GM21529 (cell line): ENCODE data around the gene RIOX2.

Source experiments
- ATAC-seq: cut with Tn5 transposase; IDR thresholded peaks from one replicate; pipeline ENCODE4 v1.9.1; 2021; ENCODE audit not compliant: unreplicated experiment

RIOX2 gene

GRCh38 chr3:97990624-97991292 is 18.5 kb upstream of the RIOX2 start:
- no peak for ATAC-seq

DNA sequence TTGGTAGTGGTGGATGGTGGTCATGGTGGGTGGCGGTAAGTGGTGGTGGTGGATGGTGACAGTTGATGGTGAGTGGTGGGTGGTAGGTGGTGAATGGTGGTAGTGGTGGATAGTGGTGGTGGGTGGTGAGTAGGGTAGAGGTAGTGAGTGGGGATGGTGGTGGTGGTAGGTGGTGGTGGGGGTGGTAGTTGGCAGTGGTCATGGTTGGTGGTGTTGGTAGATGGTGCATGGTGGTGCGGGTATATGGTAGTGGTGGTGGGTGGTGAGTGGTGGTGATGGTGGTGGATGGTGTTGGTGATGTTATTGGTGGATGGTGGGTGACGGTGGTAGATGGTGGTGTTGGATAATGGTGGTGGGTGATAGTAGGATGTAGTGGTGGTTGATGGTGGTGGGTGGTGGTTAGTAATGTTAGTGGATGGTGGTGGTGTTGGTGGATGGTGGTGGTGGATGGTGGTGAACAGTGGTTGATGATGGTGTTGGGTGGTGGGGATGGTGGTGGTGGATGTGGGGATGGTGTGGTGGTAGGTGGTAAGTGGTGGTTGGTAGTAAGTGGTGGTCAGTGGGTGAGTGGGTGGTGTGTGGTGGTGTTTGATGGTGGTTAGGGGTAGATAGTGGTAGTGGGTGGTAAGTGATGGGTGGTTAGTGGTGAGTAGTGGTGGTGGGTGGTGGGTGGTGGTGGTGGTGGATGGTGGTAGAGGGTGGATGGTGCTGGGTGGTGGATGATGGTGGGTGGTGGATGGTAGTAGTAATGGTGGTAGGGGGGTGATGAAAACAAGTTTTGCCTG is 16.7 kb upstream of the RIOX2 start:
- no peak for ATAC-seq

DNA sequence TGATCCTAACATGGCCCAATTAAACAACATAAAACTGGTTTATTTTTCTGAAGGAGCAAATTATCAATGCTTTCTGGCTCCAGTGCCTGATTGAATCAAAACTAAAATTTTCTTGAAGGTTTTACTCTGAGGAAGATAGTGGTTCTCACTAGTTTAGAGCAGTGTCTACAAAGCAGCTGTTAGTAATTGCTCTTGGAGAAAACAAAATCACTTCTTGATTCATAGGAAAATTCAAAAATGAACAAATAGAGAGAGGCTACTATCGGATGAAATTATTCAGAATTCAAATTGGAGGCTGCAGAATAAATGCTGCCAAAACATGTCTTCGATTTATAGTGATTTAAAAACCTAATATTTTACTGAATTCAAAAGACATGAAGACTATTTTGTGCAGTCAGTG is 15.1 kb upstream of the RIOX2 start:
- ATAC-seq, result no peak

DNA sequence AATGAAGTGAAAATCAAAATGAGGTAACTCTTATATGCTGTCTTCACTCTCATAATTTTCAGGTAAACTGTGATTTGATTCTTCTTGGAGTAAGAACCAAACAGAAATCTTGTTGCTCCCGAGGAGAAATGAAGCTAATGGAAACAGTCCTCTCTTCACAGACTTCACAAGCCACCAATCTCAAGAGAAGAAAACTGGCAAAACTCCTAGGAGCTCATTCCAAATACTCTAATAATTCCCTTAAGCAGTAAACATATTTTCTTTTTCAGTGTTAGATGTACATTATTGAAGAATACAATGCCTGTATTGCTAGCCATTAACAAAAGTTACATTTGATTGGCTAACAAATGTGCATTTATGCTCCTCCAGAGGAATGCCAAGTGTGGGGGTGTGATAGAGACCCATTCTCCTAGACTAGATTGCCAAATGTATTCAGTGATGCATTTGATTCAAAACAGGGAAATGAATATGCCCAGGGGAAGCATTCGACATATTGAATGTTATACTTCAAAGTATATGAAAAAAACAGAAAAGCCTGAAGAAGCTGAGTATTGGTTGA is 11.8 kb upstream of the RIOX2 start:
- ATAC-seq, result no peak

DNA sequence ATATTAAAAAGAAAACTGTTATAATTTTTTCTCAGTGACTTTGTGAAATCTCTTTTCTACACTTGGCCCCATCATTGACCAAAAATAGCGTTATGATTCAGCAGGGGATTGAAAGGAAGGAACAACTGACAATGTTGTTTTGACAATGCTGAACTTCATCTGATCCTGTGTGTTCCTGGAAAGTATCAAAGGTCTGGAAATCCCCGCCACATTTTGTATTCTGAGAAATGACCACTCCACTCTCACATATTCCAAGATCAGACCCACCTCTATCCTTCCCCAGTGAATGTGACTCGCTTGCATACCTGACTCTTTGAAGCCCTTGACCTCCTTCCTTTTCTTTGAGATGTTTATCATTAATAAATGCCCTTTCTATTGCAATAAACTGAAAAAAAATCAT is 9.7 kb upstream of the RIOX2 start:
- no peak for ATAC-seq

DNA sequence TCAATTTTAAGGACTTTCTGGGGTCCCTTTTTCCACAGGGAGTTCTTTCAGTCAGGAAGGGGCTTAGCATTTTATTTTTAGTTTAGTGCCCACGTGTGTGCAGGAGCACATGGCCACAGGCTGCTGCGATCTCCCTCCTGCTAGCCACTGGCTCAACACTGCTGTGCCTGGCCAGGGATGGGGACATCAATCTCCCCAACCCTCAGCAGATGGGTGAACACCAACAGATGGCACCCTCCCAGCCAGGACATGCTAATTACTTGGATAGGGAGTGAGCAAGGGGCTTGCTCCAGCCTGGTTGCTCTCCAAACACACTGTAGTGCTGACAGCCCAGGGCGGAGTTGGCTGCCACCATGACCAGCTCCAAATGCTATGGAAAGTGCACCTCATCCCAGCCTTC is 7.4 kb upstream of the RIOX2 start:
- no peak for ATAC-seq

- no peak for ATAC-seq
Observed at GRCh38 chr3:97975466-97975865, 3.2 kb upstream of the RIOX2 start.

GRCh38 chr3:97974996-97975395 is 2.8 kb upstream of the RIOX2 start:
- ATAC-seq, result no peak

DNA sequence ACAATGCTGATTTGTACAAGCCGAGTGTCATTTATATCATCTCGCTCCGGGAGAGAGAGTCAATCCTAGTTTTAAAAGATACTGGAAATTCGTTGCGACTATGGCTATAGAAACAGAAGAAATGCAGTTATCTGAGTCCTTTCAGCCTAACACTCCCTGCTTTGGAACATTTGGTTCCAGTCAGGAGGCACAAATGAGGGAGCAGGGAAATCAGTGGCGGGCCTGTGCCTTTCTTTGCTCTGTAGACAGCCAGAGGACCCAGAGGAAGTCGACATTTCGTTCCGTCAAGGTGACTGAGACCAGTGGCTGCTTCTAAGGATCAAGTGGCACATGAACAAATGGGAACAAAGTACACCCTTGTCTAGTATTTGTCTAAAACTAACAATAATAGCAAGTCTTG is 745 bp upstream of the RIOX2 start:
- no peak for ATAC-seq

GRCh38 chr3:97970956-97971620 is 1.1 kb downstream of the RIOX2 start:
- no peak for ATAC-seq

GRCh38 chr3:97970156-97970555 is 2.1 kb downstream of the RIOX2 start:
- ATAC-seq, result no peak

GRCh38 chr3:97969541-97969940 is 2.7 kb downstream of the RIOX2 start:
- no peak for ATAC-seq

GRCh38 chr3:97968376-97968775 is 3.9 kb downstream of the RIOX2 start:
- ATAC-seq, result no peak

DNA sequence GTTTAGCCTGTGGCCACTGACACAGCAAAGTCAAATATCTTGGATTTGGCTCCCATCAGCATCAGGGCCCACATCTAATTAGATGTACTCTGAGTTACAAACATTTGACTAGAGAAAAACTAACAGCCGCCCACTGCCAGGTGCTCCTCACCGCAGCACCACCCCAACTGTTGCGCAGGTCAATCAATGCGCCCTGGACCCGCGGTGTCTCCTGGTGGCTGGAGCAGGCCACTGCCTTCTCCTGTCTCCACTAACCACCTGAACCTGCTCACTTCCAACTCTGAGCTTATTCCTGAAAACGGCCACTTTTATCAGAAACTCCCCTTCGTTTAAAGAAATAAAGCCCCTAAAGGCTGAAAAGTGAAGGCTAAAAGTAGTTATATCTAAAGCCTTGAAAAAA is 4.3 kb downstream of the RIOX2 start:
- ATAC-seq, result no peak

GRCh38 chr3:97960993-97961766 is 11.1 kb downstream of the RIOX2 start:
- no peak for ATAC-seq

GRCh38 chr3:97960551-97960950 is 11.7 kb downstream of the RIOX2 start:
- ATAC-seq, result no peak

DNA sequence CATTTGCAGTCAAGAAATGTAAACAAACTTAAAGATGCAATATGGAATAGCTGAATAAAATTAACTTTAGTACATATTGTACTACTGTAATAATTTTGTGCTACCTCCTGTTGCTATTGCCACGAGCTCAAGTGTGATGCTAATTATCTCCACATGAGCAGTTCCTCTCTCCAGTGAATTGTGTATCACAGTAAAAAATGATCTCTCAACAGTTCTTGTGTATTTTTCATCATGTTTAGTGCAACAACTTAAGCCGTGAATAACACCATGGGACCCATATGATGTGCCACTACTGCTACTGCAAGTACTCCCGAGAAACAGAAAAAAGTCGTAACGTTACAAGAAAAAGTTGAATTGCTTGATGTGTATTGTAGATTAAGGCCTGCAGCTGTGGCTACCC is 12.4 kb downstream of the RIOX2 start:
- ATAC-seq, result no peak

DNA sequence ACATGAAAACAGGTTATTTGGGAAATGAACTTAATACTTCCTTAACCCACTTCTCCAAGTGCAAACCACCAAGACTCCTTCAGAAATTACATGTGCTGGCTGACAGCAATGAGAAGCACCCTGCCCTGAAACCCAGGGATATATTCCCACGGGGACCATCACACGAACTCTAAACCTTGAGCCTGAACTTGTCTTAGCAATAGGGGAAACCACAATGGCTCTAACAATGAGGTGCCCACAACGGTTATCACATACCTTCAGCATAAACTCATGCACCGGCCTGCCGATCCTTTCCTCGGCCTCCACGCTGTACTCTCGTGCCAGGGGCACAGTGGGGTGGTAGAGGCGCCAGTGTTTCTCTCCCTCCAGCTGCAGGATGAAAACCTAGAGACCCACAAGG is 13.4 kb downstream of the RIOX2 start:
- ATAC-seq, result no peak

DNA sequence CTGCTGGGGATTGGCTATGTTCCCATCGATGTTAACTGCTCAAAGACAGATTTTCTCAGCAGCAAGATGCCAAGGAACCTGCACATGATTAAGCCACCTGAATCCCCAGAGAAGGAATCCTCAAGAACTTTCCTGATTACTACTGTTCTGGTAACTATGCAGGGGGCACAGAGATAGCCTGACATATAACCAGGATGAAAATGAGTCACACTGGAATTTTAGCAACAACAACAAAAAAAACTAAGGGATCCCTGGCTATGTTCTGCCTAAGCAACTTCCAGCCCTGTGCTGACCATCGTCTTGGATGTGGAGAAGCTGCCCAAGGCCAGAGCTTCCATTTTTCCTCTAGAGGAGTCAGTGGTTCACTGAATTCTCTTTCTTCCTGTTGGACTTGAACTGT is 13.8 kb downstream of the RIOX2 start:
- ATAC-seq, result no peak

DNA sequence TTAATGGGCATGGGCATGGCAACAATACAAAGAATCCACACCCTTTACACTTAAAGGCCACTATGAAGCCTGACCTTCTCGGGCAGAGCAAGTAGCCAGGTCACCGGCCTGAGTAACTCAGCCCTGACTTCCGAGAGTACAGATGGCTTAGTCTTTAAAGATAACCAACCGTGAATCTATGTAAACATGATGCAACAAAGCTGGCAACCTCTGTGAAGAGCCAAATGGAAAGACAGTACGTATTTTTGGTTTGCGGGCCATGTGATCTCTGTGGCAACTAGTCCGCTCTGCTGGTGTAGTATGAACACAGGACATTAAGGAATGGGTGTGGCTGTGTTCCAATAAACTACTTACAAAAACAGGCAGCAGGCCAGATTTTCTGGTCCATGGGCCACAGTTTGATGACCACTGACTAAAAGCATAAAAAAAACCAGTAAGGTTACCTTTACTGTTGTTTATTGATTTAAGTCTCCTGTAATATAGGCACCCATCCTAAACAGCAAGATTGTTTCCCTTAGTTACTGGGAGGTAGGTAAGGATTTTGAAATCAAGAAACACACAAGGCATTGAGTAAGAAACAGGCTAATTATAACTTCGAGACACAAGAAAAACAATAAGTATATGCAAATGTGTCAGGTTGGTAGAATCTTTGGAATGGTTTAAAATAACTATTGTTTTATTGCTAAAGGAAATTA is 14.5 kb downstream of the RIOX2 start:
- ATAC-seq, result no peak

GRCh38 chr3:97956051-97956450 is 16.2 kb downstream of the RIOX2 start:
- no peak for ATAC-seq
